ENCODE measurements around the gene KRT26.
"Not testable (repeated sequence)": the region's sequence is repeated elsewhere in the genome, so short reads cannot be mapped to it uniquely, and the experiment has no call there.

KRT26 gene

GRCh38 chr17:40775945-40776344, 3.9 kb upstream of the KRT26 start:
- H3K9me3 ChIP-seq (ENCODE audit: control insufficient read depth, insufficient read depth, low read length), result no peaks in the 10 kb centered on the region
- H3K4me3 ChIP-seq (ENCODE audit: low read length), result no peak overlapping the region
- H3K27ac ChIP-seq (ENCODE audit: low read length), result no peak overlapping the region
- no peak for DNase-seq (ENCODE audit: low read depth, low spot score)
- no peaks in the 10 kb centered on the region for H3K36me3 ChIP-seq (ENCODE audit: control insufficient read depth, insufficient read depth, low read length)
- WGBS (ENCODE audit: insufficient coverage, insufficient read length), result no CpG with 5 or more reads among the region's 4 CpGs
- H3K4me1 ChIP-seq (ENCODE audit: control insufficient read depth, insufficient read depth, low read length), result no peaks in the 10 kb centered on the region
- no peaks in the 10 kb centered on the region for H3K27me3 ChIP-seq (ENCODE audit: control insufficient read depth, insufficient read depth, low read length)

- H3K27me3 ChIP-seq (ENCODE audit: control insufficient read depth, insufficient read depth, low read length), result no peaks in the 10 kb centered on the region
These were observed 6.3 kb downstream of the KRT26 start for GRCh38 chr17:40765657-40766056.

GRCh38 chr17:40763752-40764151, 8.2 kb downstream of the KRT26 start:
- Histone ChIP-seq H3K9me3 (ENCODE audit: control insufficient read depth, insufficient read depth, low read length) (peaks cover 2% of the 10 kb centered on the region; the same call in 1 of the 2 replicates), H3K4me3 (ENCODE audit: low read length) (no peak overlapping the region), H3K27me3 (ENCODE audit: control insufficient read depth, insufficient read depth, low read length) (no peaks in the 10 kb centered on the region), H3K4me1 (ENCODE audit: control insufficient read depth, insufficient read depth, low read length) (no peaks in the 10 kb centered on the region), H3K27ac (ENCODE audit: low read length) (no peak overlapping the region), H3K36me3 (ENCODE audit: control insufficient read depth, insufficient read depth, low read length) (no peaks in the 10 kb centered on the region)
- no CpG with 5 or more reads among the region's 1 CpG for WGBS (ENCODE audit: insufficient coverage, insufficient read length)
- no peak for DNase-seq (ENCODE audit: low read depth, low spot score)

More at GRCh38 chr17:40765657-40766056, 6.3 kb downstream of the KRT26 start:
- whole genome bisulfite sequencing (ENCODE audit: insufficient coverage, insufficient read length), result no CpG with 5 or more reads among the region's 2 CpGs
- no peak for DNase-seq (ENCODE audit: low read depth, low spot score)
- Histone ChIP-seq H3K27ac (ENCODE audit: low read length) (no peak overlapping the region), H3K36me3 (ENCODE audit: control insufficient read depth, insufficient read depth, low read length) (no peaks in the 10 kb centered on the region), H3K9me3 (ENCODE audit: control insufficient read depth, insufficient read depth, low read length) (peaks cover 2% of the 10 kb centered on the region; the same call in 1 of the 2 replicates), H3K4me3 (ENCODE audit: low read length) (no peak overlapping the region), H3K4me1 (ENCODE audit: control insufficient read depth, insufficient read depth, low read length) (no peaks in the 10 kb centered on the region)

GRCh38 chr17:40760105-40761016, 11.6 kb downstream of the KRT26 start:
- Histone ChIP-seq H3K9me3 (ENCODE audit: control insufficient read depth, insufficient read depth, low read length) (peaks cover 2% of the 10 kb centered on the region; the same call in 1 of the 2 replicates), H3K36me3 (ENCODE audit: control insufficient read depth, insufficient read depth, low read length) (no peaks in the 10 kb centered on the region)

GRCh38 chr17:40755231-40755630, 16.8 kb downstream of the KRT26 start, which contains the start of gene KRT25:
TSS of gene KRT25 (minus strand) at chr17:40755331. CDS start at chr17:40755271, 60 bp downstream.
- no peaks in the 10 kb centered on the region for H3K36me3 ChIP-seq (ENCODE audit: control insufficient read depth, insufficient read depth, low read length)
- H3K27ac ChIP-seq (ENCODE audit: low read length), result no peak within 1 kb of the TSS
- H3K27me3 ChIP-seq (ENCODE audit: control insufficient read depth, insufficient read depth, low read length), result no peaks in the 10 kb centered on the region
- DNase-seq (ENCODE audit: low read depth, low spot score), result no peak
- WGBS (ENCODE audit: insufficient coverage, insufficient read length), result no CpG with 5 or more reads among the region's 4 CpGs
- H3K4me3 ChIP-seq (ENCODE audit: low read length), result no peak within 1 kb of the TSS
- no peaks in the 10 kb centered on the region; the same call in 1 of the 2 replicates for H3K4me1 ChIP-seq (ENCODE audit: control insufficient read depth, insufficient read depth, low read length)
- no peaks in the 10 kb centered on the region for H3K9me3 ChIP-seq (ENCODE audit: control insufficient read depth, insufficient read depth, low read length)

More at GRCh38 chr17:40760105-40761016, 11.6 kb downstream of the KRT26 start:
- no peak overlapping the region for H3K4me3 ChIP-seq (ENCODE audit: low read length)
- H3K27ac ChIP-seq (ENCODE audit: low read length), result no peak overlapping the region
- H3K27me3 ChIP-seq (ENCODE audit: control insufficient read depth, insufficient read depth, low read length), result no peaks in the 10 kb centered on the region
- no peaks in the 10 kb centered on the region for H3K4me1 ChIP-seq (ENCODE audit: control insufficient read depth, insufficient read depth, low read length)
- WGBS (ENCODE audit: insufficient coverage, insufficient read length), result no CpG with 5 or more reads among the region's 1 CpG
- DNase-seq (ENCODE audit: low read depth, low spot score), result no peak

GRCh38 chr17:40753804-40754203, 18.2 kb downstream of the KRT26 start:
- WGBS (ENCODE audit: insufficient coverage, insufficient read length), result no CpG with 5 or more reads among the region's 3 CpGs

GRCh38 chr17:40751065-40751464, 20.9 kb downstream of the KRT26 start:
- H3K27ac ChIP-seq (ENCODE audit: low read length), result no peak overlapping the region
- no peaks in the 10 kb centered on the region for H3K36me3 ChIP-seq (ENCODE audit: control insufficient read depth, insufficient read depth, low read length)
- WGBS (ENCODE audit: insufficient coverage, insufficient read length), result no CpG with 5 or more reads among the region's 14 CpGs
- H3K4me1 ChIP-seq (ENCODE audit: control insufficient read depth, insufficient read depth, low read length), result no peaks in the 10 kb centered on the region; the same call in 1 of the 2 replicates
- no peaks in the 10 kb centered on the region for H3K9me3 ChIP-seq (ENCODE audit: control insufficient read depth, insufficient read depth, low read length)
- no peaks in the 10 kb centered on the region for H3K27me3 ChIP-seq (ENCODE audit: control insufficient read depth, insufficient read depth, low read length)
- H3K4me3 ChIP-seq (ENCODE audit: low read length), result no peak overlapping the region
- no peak for DNase-seq (ENCODE audit: low read depth, low spot score)

More at GRCh38 chr17:40753804-40754203, 18.2 kb downstream of the KRT26 start:
- Histone ChIP-seq H3K36me3 (ENCODE audit: control insufficient read depth, insufficient read depth, low read length) (no peaks in the 10 kb centered on the region), H3K4me1 (ENCODE audit: control insufficient read depth, insufficient read depth, low read length) (no peaks in the 10 kb centered on the region; the same call in 1 of the 2 replicates), H3K27ac (ENCODE audit: low read length) (no peak overlapping the region), H3K4me3 (ENCODE audit: low read length) (no peak overlapping the region), H3K27me3 (ENCODE audit: control insufficient read depth, insufficient read depth, low read length) (no peaks in the 10 kb centered on the region), H3K9me3 (ENCODE audit: control insufficient read depth, insufficient read depth, low read length) (no peaks in the 10 kb centered on the region)
- no peak for DNase-seq (ENCODE audit: low read depth, low spot score)

GRCh38 chr17:40750391-40750790, 21.6 kb downstream of the KRT26 start:
- Histone ChIP-seq H3K27me3 (ENCODE audit: control insufficient read depth, insufficient read depth, low read length) (no peaks in the 10 kb centered on the region), H3K9me3 (ENCODE audit: control insufficient read depth, insufficient read depth, low read length) (no peaks in the 10 kb centered on the region), H3K4me3 (ENCODE audit: low read length) (no peak overlapping the region), H3K27ac (ENCODE audit: low read length) (no peak overlapping the region), H3K36me3 (ENCODE audit: control insufficient read depth, insufficient read depth, low read length) (no peaks in the 10 kb centered on the region), H3K4me1 (ENCODE audit: control insufficient read depth, insufficient read depth, low read length) (no peaks in the 10 kb centered on the region; the same call in 1 of the 2 replicates)
- WGBS (ENCODE audit: insufficient coverage, insufficient read length), result no CpG with 5 or more reads among the region's 6 CpGs
- DNase-seq (ENCODE audit: low read depth, low spot score), result no peak

- H3K4me3 ChIP-seq (ENCODE audit: low read length); H3K27me3 ChIP-seq (ENCODE audit: control insufficient read depth, insufficient read depth, low read length); H3K9me3 ChIP-seq (ENCODE audit: control insufficient read depth, insufficient read depth, low read length); H3K27ac ChIP-seq (ENCODE audit: low read length); DNase-seq (ENCODE audit: low read depth, low spot score); H3K4me1 ChIP-seq (ENCODE audit: control insufficient read depth, insufficient read depth, low read length); H3K36me3 ChIP-seq (ENCODE audit: control insufficient read depth, insufficient read depth, low read length): not testable (repeated sequence)
- WGBS (ENCODE audit: insufficient coverage, insufficient read length), result no CpG with 5 or more reads among the region's 1 CpG
These were observed 23.3 kb downstream of the KRT26 start for GRCh38 chr17:40748666-40749065.

GRCh38 chr17:40738553-40738952, 33.4 kb downstream of the KRT26 start:
- H3K4me1 ChIP-seq (ENCODE audit: control insufficient read depth, insufficient read depth, low read length), result no peaks in the 10 kb centered on the region
- no peaks in the 10 kb centered on the region for H3K9me3 ChIP-seq (ENCODE audit: control insufficient read depth, insufficient read depth, low read length)
- no peak overlapping the region for H3K27ac ChIP-seq (ENCODE audit: low read length)
- no peak for DNase-seq (ENCODE audit: low read depth, low spot score)
- no CpG with 5 or more reads among the region's 4 CpGs for WGBS (ENCODE audit: insufficient coverage, insufficient read length)
- no peaks in the 10 kb centered on the region for H3K27me3 ChIP-seq (ENCODE audit: control insufficient read depth, insufficient read depth, low read length)
- H3K36me3 ChIP-seq (ENCODE audit: control insufficient read depth, insufficient read depth, low read length), result no peaks in the 10 kb centered on the region
- no peak overlapping the region for H3K4me3 ChIP-seq (ENCODE audit: low read length)
